ENCODE measurements around the gene APOB. TPM values are rescaled to one million over a fixed set of nuclear protein-coding genes. Genes with fewer than 3 reads are reported as not detected.

APOB gene
- total and polyA plus RNA-seq, 2 of the 13 experiments (the other 11 are each of a cell fraction or from before 2014, with no cell fraction given): 1,569 to 2,515 TPM

DNA sequence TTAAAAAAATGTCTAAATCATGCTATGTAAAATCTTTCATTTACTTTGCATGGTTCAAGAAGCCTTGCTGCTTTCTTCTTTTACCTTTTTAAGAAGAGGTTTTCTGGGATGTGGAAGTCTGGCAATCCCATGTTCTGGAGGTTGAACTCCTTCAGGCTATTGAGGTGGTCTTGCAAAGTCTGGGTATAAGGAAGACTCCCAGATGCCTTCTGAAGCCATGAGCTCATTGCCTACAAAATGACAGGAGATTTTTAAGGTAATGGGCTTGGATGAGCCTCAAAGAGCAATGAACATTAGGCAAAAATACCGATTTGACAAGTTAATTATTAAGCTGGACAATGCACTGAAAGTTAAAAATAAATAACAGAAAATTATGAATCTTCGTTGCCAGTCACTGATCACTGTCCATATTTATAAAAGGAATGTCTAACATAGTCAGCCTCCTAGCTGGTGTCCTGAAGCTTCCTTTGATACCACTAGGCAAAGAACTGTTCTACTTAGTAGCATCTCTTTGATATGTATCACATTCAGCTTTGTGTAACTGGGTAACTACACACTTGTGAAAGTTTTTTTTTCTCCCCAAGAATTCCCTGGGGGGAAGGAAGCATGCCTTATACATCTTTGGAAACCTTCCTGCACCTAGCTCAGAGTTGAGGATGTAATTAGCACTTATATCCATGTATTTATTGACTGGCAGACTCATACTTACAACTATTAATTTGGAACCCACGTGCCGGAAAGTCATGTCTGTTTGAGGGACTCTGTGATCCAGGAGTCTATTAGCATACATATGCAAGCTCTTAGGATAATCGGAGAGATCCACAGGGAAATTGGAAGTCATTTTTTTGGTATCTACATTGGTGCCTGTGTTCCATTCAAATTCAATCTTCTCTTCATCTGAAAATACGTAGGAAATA, 29.3 kb downstream of the APOB start (continued):
- TF ChIP-seq, protein P1, sequence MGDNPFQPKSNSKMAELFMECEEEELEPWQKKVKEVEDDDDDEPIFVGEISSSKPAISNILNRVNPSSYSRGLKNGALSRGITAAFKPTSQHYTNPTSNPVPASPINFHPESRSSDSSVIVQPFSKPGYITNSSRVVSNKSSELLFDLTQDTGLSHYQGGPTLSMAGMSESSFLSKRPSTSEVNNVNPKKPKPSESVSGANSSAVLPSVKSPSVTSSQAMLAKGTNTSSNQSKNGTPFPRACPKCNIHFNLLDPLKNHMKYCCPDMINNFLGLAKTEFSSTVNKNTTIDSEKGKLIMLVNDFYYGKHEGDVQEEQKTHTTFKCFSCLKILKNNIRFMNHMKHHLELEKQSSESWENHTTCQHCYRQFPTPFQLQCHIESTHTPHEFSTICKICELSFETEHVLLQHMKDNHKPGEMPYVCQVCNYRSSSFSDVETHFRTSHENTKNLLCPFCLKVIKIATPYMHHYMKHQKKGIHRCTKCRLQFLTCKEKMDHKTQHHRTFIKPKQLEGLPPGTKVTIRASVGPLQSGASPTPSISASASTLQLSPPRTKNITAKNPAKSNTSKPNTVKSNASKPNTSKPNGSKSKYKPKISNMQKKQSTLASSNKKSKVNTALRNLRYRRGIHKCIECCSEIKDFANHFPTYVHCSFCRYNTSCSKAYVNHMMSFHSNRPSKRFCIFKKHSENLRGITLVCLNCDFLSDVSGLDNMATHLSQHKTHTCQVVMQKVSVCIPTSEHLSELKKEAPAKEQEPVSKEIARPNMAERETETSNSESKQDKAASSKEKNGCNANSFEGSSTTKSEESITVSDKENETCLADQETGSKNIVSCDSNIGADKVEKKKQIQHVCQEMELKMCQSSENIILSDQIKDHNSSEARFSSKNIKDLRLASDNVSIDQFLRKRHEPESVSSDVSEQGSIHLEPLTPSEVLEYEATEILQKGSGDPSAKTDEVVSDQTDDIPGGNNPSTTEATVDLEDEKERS (CRISPR knock-in tag; IDR thresholded peaks at IDR 0.05): no peak
- TF ChIP-seq, protein P2, sequence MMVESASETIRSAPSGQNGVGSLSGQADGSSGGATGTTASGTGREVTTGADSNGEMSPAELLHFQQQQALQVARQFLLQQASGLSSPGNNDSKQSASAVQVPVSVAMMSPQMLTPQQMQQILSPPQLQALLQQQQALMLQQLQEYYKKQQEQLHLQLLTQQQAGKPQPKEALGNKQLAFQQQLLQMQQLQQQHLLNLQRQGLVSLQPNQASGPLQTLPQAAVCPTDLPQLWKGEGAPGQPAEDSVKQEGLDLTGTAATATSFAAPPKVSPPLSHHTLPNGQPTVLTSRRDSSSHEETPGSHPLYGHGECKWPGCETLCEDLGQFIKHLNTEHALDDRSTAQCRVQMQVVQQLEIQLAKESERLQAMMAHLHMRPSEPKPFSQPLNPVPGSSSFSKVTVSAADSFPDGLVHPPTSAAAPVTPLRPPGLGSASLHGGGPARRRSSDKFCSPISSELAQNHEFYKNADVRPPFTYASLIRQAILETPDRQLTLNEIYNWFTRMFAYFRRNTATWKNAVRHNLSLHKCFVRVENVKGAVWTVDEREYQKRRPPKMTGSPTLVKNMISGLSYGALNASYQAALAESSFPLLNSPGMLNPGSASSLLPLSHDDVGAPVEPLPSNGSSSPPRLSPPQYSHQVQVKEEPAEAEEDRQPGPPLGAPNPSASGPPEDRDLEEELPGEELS (CRISPR knock-in tag; IDR thresholded peaks at IDR 0.05): no peak
- TF ChIP-seq PHF8 (CRISPR knock-in tag; IDR thresholded peaks at IDR 0.05) (no peak), ZNF484 (CRISPR knock-in tag; IDR thresholded peaks at IDR 0.05; ENCODE audit: borderline replicate concordance, low read depth) (no peak), KMT2B (CRISPR knock-in tag; IDR thresholded peaks at IDR 0.05) (no peak), ARNT (IDR thresholded peaks at IDR 0.05) (no peak), ATRX (CRISPR knock-in tag; IDR thresholded peaks at IDR 0.05; ENCODE audit: borderline replicate concordance) (no peak), EHMT2 (IDR thresholded peaks at IDR 0.05; ENCODE audit: borderline replicate concordance, low read depth, low read length) (no peak), ZSCAN21 (CRISPR knock-in tag; IDR thresholded peaks at IDR 0.05; ENCODE audit: borderline replicate concordance) (0 out of 2 replicates have a peak, but pooled peaks have one; percentile 34), ZNF383 (CRISPR knock-in tag; IDR thresholded peaks at IDR 0.05; ENCODE audit: borderline replicate concordance) (no peak), ZNF292 (CRISPR knock-in tag; IDR thresholded peaks at IDR 0.05; ENCODE audit: borderline replicate concordance, low read depth) (no peak), ZNF781 (CRISPR knock-in tag; IDR thresholded peaks at IDR 0.05; ENCODE audit: borderline replicate concordance, not compliant biosample characterization) (peak; percentile 46), POLR2A (IDR thresholded peaks at IDR 0.05; ENCODE audit: insufficient read depth in 1 of 2, low read depth in 2 of 2, low read length in 2 of 2) (peak; percentile 6 to 36; a peak in 2 of 4 replicates), IRX3 (CRISPR knock-in tag; IDR thresholded peaks at IDR 0.05; ENCODE audit: borderline replicate concordance, low read depth) (0 out of 2 replicates have a peak, but pooled peaks have one; percentile 44), ZNF564 (CRISPR knock-in tag; IDR thresholded peaks at IDR 0.05) (0 out of 2 replicates have a peak, but pooled peaks have one; percentile 14), NR2F1 (CRISPR knock-in tag; IDR thresholded peaks at IDR 0.05) (no peak), ZKSCAN1 (IDR thresholded peaks at IDR 0.05; ENCODE audit: low read length) (no peak), MATR3 (CRISPR knock-in tag; IDR thresholded peaks at IDR 0.05) (no peak), NR2C2 (CRISPR knock-in tag; IDR thresholded peaks at IDR 0.05; ENCODE audit: borderline replicate concordance) (0 out of 2 replicates have a peak, but pooled peaks have one; percentile 16)
- TF ChIP-seq, protein P3, sequence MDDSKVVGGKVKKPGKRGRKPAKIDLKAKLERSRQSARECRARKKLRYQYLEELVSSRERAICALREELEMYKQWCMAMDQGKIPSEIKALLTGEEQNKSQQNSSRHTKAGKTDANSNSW (CRISPR knock-in tag; IDR thresholded peaks at IDR 0.05; ENCODE audit: borderline replicate concordance): no peak
- TF ChIP-seq, protein P4, sequence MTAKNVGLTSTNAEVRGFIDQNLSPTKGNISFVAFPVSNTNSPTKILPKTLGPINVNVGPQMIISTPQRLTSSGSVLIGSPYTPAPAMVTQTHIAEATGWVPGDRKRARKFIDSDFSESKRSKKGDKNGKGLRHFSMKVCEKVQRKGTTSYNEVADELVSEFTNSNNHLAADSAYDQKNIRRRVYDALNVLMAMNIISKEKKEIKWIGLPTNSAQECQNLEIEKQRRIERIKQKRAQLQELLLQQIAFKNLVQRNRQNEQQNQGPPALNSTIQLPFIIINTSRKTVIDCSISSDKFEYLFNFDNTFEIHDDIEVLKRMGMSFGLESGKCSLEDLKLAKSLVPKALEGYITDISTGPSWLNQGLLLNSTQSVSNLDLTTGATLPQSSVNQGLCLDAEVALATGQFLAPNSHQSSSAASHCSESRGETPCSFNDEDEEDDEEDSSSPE (CRISPR knock-in tag; IDR thresholded peaks at IDR 0.05): 0 out of 2 replicates have a peak, but pooled peaks have one; percentile 22

Data from HepG2 (cell line).